Glutamatergic neuron (in vitro differentiated cells): Measurements from ENCODE around the gene IL17RC. TPM values are rescaled to one million over a fixed set of nuclear protein-coding genes. Genes with fewer than 3 reads are reported as not detected.
"Not testable (repeated sequence)": the region's sequence is repeated elsewhere in the genome, so short reads cannot be mapped to it uniquely, and the experiment has no call there.

Experiments
- DNase-seq: peaks from one replicate; pipeline ENCODE4 v3.0.0; 2022
- H3K27ac Mint-ChIP-seq: one replicate; pipeline ENCODE4 v1.8.0; 2020; ENCODE audit warnings: mild to moderate bottlenecking, mixed read lengths, inconsistent platforms; ENCODE audit not compliant: unreplicated experiment
- H3K27me3 Mint-ChIP-seq: one replicate; pipeline ENCODE4 v1.8.0; 2020; ENCODE audit warnings: mild to moderate bottlenecking, moderate library complexity, mixed read lengths, inconsistent platforms; ENCODE audit not compliant: unreplicated experiment
- H3K36me3 Mint-ChIP-seq: one replicate; pipeline ENCODE4 v1.8.0; 2020; ENCODE audit warnings: mild to moderate bottlenecking, mixed read lengths, inconsistent platforms; ENCODE audit not compliant: unreplicated experiment
- H3K4me1 Mint-ChIP-seq: one replicate; pipeline ENCODE4 v1.8.0; 2020; ENCODE audit warnings: mild to moderate bottlenecking, low read depth, mixed read lengths, inconsistent platforms; ENCODE audit not compliant: unreplicated experiment
- H3K4me3 Mint-ChIP-seq: one replicate; pipeline ENCODE4 v1.8.0; 2020; ENCODE audit warnings: mild to moderate bottlenecking, mixed read lengths, inconsistent platforms; ENCODE audit not compliant: unreplicated experiment
- H3K9me3 Mint-ChIP-seq: one replicate; pipeline ENCODE4 v1.8.0; 2020; ENCODE audit warnings: mild to moderate bottlenecking, moderate library complexity, mixed read lengths, inconsistent platforms; ENCODE audit not compliant: unreplicated experiment
- total RNA-seq: library from RNA; stranded (reverse); fragmentation: NEBNext Ultra II Directional; extraction: Animal tissue kit (Norgen Biotek cat#: 25700); gene quantifications from one replicate; pipeline ENCODE4 v1.2.1, GENCODE V29; 2021; ENCODE audit not compliant: unreplicated experiment
- TF ChIP-seq, protein P1 (sequence below): fragments of 200-600 bp; sonication (generic); IDR thresholded peaks from one replicate; pipeline ENCODE4 v1.5.0; 2021; ENCODE audit not compliant: partially characterized antibody, unreplicated experiment

The IL17RC gene
- total RNA-seq, 1 donor from 2014 or later: 41.9 TPM

DNA sequence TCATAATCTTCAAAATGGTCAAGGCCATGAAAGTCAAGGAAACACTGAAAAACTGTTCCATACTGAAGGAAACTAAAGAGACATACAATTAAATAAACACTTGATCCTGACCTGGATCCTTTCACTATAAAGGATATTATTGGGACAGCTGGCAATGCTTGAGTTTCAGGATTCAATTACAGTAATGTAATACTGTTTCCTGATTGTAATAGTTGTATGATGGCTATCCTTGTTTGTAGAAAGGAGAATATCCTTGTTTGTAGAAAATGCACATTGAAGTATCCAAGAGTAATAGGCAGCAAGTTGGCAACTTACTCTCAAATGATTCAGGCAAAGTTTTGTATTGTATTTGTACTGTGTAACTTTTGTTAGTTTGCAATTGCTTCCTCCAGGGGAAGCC is 41.5 kb upstream of the IL17RC start:
- DNase-seq: no peak
- Mint-ChIP-seq H3K27me3 (no peaks in the 10 kb centered on the region), H3K4me3 (no peak overlapping the region), H3K36me3 (no peaks in the 10 kb centered on the region), H3K9me3 (no peaks in the 10 kb centered on the region), H3K4me1 (no peaks in the 10 kb centered on the region), H3K27ac (no peak overlapping the region)
- TF ChIP-seq, protein P1, sequence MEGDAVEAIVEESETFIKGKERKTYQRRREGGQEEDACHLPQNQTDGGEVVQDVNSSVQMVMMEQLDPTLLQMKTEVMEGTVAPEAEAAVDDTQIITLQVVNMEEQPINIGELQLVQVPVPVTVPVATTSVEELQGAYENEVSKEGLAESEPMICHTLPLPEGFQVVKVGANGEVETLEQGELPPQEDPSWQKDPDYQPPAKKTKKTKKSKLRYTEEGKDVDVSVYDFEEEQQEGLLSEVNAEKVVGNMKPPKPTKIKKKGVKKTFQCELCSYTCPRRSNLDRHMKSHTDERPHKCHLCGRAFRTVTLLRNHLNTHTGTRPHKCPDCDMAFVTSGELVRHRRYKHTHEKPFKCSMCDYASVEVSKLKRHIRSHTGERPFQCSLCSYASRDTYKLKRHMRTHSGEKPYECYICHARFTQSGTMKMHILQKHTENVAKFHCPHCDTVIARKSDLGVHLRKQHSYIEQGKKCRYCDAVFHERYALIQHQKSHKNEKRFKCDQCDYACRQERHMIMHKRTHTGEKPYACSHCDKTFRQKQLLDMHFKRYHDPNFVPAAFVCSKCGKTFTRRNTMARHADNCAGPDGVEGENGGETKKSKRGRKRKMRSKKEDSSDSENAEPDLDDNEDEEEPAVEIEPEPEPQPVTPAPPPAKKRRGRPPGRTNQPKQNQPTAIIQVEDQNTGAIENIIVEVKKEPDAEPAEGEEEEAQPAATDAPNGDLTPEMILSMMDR: no peak

DNA sequence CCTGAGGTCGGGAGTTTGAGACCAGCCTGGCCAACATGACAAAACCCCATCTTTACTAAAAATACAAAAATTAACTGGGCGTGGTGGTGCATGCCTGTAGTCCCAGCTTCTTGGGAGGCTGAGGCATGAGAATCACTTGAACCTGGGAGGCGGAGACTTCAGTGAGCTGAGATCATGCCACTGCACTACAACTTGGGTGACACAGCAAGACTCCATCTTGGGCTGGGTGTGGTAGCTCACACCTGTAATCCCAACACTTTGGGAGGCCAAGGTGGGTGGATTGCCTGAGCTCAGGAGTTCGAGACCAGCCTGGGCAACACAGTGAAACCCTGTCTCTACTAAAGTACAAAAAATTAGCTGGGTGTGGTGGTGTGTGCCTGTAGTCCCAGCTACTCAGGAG is 40.6 kb upstream of the IL17RC start:
- H3K27me3 Mint-ChIP-seq: not testable (repeated sequence)

DNA sequence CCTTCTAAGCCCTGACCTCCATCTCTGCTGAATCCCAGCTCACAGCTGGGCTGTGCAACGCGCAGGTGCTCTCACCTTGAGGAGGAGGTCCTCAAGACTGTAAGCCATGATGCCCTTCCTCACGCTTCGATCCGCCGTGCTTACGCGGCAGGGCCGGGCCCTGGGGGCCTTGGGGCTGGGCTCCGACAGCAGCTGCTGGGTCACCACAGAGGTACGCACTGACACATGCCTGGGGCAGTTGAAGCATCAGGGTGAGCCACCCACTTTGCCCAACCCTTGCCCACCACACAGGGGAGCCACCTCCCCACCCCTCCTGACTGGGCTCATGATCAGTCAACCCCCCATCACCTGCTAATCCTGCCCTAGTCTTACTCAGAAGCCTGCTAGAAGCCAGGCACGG is 39.9 kb upstream of the IL17RC start:
- TF ChIP-seq, protein P1: no peak
- H3K9me3 Mint-ChIP-seq: no peaks in the 10 kb centered on the region
- DNase-seq: no peak
- H3K36me3 Mint-ChIP-seq: no peaks in the 10 kb centered on the region
- no peak overlapping the region for H3K4me3 Mint-ChIP-seq
- H3K27me3 Mint-ChIP-seq: no peaks in the 10 kb centered on the region
- no peak overlapping the region for H3K27ac Mint-ChIP-seq
- no peaks in the 10 kb centered on the region for H3K4me1 Mint-ChIP-seq

More for the DNA sequence above, 40.6 kb upstream of the IL17RC start:
- DNase-seq, H3K4me1 Mint-ChIP-seq, H3K36me3 Mint-ChIP-seq, H3K27ac Mint-ChIP-seq, H3K4me3 Mint-ChIP-seq, H3K9me3 Mint-ChIP-seq: not testable (repeated sequence)

DNA sequence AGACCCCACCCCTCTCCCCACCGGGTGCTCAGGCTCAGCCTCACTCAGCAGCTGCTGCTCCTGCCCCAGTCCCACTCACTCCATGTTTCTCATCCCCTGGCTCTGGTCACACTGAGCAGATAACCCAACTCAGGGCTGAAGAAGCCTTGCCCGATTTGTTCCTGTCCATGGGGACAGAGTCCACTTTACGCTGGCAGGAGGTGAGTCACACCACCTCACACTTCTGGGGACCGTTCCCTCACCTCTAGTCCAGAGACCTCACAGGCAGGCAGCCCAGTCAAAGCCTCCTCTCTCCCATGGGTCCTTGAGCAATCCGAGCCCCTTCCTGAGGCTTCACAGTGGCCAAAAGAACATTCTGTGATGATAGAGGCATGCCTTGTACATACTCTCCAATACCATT is 38.2 kb upstream of the IL17RC start:
- Mint-ChIP-seq H3K36me3 (no peaks in the 10 kb centered on the region), H3K4me3 (no peak overlapping the region), H3K4me1 (no peaks in the 10 kb centered on the region), H3K9me3 (no peaks in the 10 kb centered on the region), H3K27me3 (no peaks in the 10 kb centered on the region), H3K27ac (no peak overlapping the region)
- DNase-seq: no peak
- TF ChIP-seq, protein P1: no peak

DNA sequence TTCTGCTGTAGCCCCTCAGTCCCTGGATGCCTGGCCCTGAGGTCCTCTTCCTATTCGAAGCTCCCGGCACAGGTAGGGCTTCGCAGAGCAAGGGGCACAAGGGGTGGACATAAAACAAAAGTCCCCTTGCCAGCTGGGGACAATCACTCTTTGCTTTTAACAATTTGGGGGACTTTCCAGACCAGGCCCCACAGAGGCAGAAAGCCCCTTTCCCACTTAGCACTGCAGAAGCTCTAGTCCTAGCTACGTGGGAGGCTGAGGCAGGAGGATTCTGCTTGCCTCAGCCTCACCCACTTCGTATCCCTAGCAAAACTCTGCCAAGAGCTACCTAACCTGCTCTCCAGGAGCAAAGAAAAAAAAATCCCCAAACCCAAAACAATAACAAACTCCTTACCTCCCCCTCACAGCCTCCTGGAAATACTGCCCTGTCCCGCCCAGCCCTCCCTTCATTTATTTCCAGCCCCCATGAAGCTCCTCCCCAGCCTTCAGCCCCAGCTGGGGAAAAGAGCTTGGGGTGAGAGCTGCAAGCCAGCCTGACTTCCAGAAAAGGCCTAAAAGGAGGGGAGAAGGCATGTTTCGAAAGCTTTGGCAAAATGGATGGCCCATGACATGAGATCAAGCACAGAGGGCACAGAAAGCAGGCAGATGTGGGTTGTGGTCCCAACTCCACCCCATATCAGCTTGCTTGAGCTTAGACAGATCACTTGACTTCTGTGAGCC is 36.9 kb upstream of the IL17RC start, which contains the start of gene CIDEC:
Gene CIDEC, minus strand, starts transcription at position 424 of the 720 bp plus-strand sequence. CDS start 1,767 bp downstream, outside the sequence.
- DNase-seq: no peak
- Mint-ChIP-seq H3K4me3 (no peak within 1 kb of the TSS), H3K9me3 (no peaks in the 10 kb centered on the region), H3K27me3 (no peaks in the 10 kb centered on the region), H3K36me3 (no peaks in the 10 kb centered on the region), H3K4me1 (no peaks in the 10 kb centered on the region), H3K27ac (no peak within 1 kb of the TSS)
- TF ChIP-seq, protein P1: no peak
